ENCODE measurements around the gene PCK1.

PCK1 gene

DNA sequence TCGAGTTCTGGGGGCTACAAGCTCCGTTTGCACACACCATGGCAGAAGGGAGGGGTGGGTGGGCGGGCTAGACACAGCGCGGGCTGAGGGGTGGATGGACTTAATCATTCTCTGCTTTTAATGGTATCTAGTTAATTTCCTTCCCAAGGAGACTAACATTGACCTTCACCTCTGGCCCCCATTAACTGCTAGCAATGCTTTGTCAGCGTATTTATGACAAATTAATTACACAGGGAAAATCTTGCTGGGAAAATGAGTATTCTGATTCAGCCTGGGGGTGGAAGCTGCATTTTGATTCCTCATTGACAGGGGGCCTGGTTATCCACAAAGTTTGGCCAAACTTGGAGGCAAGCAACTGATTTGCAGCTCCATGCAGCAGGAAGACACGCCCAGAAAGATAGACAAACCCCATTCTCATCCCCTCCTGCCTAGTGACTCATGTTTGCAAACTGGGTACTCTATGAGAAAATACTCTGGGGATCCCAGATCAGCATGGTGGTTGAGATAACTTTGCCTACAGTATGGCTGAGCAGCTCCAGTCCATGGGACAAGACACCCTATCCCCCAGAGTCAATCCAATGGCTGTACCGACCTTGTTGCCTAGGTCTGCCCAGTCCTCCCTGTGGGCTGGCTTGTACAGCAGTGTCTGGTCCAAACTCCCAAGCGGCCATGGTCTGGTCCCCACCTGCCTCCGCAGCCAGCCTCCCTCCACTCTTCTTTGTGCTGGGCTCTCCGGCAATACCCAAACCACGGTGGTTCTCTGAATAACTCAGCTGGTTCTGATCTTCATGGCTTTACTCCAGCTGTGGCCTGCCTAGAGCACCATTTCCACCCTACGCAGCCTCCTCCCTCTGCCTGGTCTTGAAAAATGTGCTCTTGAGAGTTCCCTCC, 39.7 kb downstream of the PCK1 start:
- no peak for DNase-seq (ENCODE audit: extremely low read depth in 1 of 2, low read depth in 1 of 2)

DNA sequence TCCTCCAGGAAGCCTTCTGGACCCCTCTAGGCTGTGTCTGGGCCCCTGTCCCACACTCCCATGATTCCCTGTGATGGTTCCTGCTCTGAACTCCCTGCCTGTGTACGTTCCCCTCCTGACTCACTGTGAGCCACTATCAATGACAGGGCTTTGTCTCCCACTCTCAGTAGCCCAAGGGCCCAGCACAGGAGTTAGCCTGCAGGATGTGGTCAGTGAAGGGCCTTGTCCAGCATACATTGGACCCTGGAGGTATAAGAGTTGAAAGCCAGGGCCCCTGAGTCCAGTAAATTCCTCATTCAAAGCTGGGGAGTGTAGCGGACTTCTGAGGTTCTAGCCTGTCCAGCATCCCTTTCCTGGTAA, 40.3 kb downstream of the PCK1 start:
- no peak for DNase-seq (ENCODE audit: extremely low read depth in 1 of 2, low read depth in 1 of 2)

DNA sequence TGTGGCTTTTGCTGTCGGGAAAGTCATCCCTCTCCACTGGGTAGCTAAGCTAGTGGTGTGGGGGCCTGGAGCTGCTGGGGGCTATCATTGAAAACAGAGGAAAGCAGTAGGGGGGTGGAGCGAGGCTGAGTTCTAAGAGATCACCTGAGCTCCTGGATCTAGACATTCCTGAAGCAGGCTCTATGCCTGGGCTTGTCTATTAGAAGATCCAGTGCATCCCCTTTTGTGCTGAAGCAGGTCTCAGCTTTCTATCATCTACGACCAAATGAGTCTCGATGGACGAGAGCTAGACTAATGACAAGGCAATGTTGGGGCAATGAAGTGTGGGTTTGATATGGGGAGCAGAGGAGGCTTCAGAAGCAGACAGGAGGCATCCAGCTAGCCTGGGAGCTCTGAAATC, 40.8 kb downstream of the PCK1 start:
- no peak for DNase-seq (ENCODE audit: extremely low read depth in 1 of 2, low read depth in 1 of 2)

DNA sequence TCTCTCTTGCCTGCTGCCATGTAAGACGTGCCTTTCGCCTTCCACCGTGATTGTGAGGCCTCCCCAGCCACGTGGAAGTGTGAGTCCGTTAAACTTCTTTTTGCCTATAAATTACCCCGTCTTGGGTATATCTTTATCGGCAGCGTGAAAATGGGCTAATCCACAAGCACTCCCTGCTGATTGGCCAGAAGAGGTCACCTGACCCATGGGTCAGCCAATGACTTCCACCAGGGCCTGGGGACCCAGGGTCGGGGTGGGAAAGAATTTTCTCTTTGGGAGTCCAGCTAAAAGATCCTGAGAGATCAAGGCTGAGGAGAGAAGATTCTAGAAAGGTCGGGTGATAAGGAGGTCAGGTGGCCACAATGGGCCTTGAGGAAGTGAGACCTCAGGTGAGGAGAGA, 42.2 kb downstream of the PCK1 start:
- no peak for DNase-seq (ENCODE audit: extremely low read depth in 1 of 2, low read depth in 1 of 2)

DNA sequence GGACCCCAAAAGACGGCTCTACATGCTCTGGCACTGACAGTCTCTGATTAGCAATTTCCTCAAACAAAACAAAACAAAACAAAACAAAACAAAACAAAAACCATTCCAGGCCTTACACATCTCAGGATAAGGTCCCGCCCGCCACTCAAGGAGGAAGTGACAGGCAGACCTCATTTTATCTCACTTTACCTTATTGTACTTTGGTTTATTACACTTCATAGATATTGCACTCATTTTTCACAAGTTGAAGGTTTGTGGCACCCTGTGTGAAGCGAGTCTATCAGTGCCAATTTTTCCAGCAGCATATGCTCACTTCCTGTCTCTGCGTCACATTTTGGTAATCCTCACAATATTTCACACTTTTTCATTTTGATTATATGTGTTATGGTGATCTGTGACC, 44.1 kb downstream of the PCK1 start:
- DNase-seq (ENCODE audit: extremely low read depth in 1 of 2, low read depth in 1 of 2), result no peak

DNA sequence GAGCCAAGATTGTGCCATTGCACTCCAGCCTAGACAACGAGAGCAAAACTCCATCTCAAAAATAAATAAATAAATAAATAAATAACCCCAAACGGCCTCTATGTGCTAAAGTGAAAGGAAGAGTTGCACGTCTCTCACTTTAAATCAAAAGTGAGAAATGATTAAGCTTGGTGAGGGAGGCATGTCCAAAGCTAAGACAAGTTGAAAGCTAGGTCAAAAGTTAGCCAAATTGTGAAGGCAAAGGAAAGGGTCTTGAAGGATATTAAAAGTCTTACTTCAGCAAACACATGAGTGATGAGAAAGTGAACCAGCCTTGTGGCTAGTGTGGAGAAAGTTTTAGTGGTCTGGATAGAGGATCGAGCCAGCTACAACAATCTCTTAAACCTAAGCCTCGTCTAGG, 45.0 kb downstream of the PCK1 start:
- no peak for DNase-seq (ENCODE audit: extremely low read depth in 1 of 2, low read depth in 1 of 2)

DNA sequence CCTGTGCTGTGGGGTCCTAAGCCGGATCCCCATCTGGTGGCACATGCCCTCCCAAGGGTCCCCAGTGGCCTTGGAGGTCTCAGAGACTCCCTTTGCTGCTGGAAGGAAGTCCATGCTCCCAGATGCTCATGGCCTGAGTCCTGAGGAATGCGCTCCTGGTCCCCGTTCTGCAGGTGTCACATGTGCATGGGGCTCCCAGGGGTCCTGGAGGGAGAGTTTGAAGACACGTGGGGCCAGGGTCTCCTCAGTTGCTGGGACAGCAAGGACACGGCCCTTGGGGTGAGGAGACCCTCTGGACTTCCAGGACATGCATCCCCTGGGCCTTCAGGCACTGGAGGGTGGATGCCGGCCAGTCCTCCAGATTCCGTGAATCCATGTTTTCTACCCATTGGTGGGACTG, 47.6 kb downstream of the PCK1 start:
- DNase-seq (ENCODE audit: extremely low read depth in 1 of 2, low read depth in 1 of 2), result no peak

DNA sequence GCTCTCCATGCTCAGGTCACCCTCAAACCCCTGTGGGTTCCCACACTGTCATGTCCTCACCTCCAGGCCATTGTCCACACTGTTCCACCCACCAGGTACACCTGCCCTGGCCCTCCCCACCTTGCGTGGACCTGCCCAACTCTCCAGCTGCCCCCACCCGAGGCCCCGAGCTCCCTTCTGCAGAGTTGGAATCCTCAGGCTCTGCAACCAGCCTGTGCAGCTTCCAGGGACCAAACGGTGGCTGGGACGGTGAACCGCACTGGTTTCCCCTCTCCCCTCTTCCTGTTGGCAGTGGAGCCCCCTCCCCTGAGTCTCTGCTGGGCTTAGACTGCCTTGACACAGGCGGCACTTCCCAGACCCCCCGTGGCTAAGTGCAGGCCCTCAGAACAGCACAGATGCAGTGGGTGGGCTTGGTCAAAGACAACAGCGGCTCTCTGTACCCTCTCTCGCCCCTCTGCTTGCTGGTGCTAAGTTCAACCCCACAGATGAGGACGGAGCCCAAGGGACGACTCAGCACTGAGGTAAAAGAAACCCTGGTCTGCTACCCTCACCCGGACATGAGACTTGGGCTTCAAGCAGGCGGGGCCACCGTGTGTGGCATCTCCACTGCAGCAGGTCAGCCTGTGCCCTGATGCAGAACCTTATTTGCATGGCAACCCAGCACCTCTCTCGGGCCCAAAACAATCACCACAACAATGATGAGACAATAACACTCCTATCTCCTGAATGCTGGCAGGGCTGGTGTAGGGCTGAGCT, 48.4 kb downstream of the PCK1 start:
- no peak for DNase-seq (ENCODE audit: extremely low read depth in 1 of 2, low read depth in 1 of 2)

DNA sequence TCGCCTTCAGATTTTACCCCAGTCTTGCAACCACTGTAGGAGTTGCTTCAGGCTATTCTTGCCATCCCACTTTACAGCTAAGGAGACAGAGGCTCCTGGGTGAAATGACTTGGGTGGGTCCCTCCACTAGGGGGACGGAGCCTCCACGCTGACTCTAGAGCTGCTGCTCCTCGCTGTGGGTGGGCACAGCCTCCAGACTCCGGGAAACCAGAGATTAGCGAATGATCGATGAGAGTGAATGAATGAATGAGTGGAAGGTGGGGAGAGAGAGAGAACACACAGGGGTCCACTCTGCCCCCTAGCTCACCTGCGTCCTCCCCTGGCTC, 48.9 kb downstream of the PCK1 start:
- DNase-seq (ENCODE audit: extremely low read depth in 1 of 2, low read depth in 1 of 2), result no peak

DNA sequence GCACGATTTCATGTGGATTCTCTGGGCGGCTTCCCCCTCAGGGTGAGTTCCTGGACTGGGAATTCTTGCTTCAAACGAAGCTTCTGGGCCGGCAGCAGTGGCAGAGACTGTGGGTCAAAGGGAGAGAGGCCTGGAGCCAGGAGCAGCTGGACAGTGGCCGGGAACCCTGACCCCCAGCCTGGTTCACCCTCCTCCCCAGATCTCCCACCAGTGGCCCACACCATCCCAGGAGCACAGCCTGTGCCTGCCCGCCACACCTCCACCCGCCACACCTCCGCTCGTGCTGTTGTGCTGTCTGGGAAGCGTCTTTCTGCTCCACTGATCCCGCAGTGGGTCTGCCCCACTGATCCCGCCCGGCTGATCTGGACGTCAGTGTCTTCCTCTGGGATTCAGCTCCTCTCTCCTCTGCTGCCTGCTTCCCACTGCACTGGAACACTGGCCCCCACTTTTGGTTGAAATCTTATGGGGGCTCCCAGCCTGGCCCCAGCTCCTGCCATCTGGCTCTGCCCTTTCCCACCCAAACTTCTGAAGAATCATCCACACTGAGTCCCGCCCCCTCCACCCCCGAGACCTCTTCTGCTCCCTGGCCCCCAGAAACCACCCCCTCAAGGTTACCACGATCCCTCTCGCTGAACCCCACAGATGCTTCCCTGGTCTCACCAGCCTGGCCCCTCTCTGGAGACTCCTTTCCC, 49.5 kb downstream of the PCK1 start:
- DNase-seq (ENCODE audit: extremely low read depth in 1 of 2, low read depth in 1 of 2), result no peak

DNA sequence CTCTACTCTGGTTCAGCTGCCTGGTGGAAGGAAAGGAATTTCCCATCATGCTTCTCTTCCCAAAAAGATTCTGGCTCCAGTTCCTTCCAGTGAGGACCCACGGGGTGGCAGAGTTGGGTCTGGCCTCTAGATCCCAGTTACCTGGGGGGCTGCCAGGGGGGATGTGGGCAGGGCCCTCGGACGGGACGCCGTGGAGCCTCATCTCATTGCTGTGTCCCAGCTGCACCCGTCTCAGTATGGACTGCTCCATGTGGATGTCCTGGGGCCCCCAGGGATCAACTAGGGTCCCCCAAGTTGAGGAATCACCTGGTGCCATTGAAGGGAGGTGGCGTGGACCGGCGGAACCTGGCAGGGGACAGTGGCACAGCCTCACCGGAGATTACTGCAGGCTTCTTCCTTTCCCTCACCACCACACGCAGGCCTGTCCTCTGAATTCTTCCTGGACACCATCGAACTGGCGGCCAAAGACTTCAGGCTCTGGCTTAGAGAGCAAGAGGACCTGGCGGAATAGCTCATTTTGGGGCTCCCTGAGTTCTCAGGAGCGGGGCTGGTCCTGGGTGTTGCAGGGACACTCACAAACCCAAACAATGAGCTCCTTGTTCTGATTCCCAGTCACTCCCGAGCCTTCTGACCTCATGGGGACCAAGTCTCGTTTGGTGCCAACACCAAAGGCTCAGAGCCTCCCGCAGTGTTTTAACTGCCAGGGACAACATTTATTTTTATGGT, 50.8 kb downstream of the PCK1 start:
- DNase-seq (ENCODE audit: extremely low read depth in 1 of 2, low read depth in 1 of 2), result no peak

DNA sequence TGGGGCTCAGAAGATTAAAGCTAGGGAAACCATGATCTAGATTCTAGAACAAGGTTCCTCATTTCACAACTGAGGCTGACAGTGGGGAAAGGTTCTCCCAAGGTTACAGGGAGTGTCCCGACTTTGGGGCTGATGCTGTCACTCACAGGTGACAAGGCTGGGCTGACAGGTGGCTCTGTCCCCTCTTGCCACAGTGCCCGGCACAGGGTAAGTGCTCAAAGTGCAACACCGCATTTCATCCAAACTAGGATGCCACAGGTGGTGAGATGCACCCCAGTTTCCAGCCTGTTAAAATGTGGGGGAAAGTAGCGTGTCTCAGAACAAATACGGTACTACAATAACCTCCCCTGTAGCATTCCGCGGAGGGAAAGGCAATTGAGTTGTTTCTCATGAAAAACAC, 51.5 kb downstream of the PCK1 start:
- no peak for DNase-seq (ENCODE audit: extremely low read depth in 1 of 2, low read depth in 1 of 2)

DNA sequence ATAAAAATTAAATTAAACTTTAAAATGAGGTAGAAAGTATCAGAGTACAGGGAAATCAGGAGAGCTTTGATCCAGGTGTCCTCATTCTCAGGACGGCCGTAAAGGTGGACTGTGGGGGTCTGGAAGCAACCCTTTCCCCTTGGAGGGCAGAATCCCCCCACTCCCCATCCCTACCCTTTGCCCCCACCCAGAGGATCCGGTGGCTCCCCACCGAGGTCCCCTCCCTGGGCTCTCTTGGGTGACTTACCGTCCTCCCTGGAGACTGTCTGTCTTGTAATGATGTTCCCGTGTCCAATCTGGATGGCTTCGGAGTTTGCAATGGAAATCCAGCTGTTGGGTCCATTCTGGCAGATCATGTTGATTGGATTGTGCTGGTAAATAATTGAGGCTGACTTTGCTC, 52.0 kb downstream of the PCK1 start:
- DNase-seq (ENCODE audit: extremely low read depth in 1 of 2, low read depth in 1 of 2), result no peak

DNA sequence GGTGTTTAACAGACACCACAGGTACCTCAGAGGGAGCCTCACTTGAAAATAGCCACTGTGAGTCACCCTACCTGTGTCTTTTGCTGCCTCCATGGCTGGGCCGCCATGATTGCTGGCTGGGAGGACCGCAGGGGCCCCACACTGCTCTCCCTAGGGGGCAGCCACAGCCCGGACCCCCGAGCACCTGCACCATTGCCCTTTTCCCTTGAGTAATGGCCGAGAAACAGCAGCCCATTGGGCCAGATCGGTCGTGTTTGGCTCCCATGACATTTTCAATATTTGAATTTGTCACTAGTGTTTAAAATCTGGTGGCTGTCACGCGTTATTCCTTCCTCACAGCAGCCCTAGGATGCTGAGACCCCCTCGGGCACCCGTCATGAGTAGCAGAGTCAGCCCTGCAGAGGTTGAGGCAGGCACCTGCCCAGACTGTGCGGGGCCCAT, 52.6 kb downstream of the PCK1 start:
- no peak for DNase-seq (ENCODE audit: extremely low read depth in 1 of 2, low read depth in 1 of 2)

DNA sequence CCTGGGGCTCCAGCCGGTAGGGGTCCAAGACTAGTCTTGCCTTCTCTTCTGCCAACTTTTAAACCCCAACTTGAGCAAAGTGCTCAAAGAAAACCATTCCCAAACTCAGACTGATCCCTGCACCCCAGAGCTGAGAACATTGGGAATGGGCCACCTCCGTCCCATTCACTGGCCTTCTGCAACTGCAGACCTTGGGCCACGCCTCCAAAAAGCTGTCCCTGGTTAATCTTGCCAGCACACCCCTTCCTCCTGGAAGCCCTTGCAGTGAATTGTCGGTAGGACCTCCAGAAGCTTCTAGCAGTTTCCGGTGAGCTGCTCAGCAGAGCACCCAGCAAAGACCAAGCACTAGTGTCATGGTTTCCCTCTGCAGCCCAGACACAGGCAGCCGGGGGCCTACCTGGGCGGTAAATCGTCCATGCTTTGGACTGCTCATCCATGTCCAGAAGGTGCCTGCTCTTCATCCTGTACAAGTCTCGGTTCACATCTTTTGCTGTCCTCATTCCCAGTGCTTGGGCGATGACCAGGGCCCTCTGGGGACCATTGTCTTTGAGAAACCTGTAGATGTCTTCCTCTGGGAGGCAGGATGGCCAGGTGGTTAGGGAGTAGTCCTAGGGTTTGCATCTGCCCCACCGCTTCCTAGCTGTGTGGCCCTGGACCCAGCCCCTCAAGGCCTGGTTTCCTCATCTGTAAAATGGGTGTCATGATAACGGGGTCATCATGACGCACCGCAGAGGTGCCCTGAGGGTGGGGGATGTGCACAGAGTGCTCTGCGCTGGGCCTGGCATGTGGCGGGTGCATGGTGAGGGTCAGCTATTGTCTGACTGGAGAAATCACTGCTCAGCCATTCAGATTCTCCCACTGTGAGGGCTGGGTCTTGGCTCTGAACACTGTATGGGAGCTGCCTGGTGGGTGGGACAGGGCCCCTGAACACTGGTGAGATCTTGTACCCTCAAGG, 53.9 kb downstream of the PCK1 start:
- DNase-seq (ENCODE audit: extremely low read depth in 1 of 2, low read depth in 1 of 2), result no peak

DNA sequence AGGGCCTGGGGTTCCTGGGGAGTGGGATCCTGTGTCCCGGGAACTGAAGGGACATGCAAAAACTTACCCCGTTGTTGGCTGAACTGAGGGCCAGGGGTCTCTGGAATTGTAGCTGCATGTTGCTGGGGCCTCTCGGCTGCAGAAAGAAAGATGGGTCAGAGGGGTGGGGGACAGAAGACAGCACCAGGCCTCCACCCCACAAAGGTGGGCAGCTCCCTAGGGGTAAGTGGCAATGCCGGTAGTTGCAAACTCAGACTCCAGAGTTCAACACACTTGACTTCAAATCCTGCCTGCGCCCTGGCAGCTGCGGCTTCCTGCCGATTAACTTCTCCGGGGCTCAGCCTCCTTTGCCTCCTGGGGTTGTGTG, 54.5 kb downstream of the PCK1 start:
- no peak for DNase-seq (ENCODE audit: extremely low read depth in 1 of 2, low read depth in 1 of 2)

DNA sequence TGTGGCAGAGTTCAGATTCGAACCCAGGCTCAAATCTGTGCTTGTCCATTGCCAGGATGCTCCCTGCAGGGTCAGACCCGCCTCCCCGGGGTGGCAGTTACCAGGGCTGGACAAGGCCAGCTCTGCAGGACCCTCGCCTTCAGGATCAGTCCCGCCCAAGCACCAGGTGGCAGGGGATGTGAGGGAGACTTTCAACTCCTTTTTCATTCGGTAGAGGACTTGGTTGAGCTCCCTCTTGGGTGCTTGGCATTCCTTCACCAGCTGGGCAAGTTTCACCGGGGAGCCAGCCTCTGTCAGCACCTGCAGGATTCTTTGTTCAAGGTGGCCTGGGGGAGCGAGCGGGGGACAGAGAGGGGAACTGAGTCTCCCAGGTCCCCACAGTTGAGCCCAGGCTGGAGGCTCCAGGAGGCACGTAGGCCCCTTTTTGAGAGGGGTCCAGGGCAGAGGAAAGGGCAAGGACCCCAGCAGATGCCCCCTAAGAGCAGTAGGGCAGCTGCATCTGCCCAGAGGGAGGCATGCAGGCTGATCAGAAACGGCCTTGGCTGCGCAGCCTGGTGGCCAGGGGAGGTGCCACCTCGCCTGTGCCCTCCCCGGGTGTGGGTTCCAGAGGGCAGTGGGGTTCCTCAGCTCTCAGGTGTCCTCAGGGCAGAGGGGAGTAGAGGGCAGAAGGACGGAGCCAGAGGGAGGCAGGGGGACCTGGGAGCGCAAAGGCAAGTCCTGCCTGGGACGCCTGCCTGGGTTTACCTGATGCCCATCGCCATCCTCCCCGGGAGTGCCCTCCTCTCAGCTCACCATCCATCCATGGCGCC, 55.4 kb downstream of the PCK1 start:
- no peak for DNase-seq (ENCODE audit: extremely low read depth in 1 of 2, low read depth in 1 of 2)

DNA sequence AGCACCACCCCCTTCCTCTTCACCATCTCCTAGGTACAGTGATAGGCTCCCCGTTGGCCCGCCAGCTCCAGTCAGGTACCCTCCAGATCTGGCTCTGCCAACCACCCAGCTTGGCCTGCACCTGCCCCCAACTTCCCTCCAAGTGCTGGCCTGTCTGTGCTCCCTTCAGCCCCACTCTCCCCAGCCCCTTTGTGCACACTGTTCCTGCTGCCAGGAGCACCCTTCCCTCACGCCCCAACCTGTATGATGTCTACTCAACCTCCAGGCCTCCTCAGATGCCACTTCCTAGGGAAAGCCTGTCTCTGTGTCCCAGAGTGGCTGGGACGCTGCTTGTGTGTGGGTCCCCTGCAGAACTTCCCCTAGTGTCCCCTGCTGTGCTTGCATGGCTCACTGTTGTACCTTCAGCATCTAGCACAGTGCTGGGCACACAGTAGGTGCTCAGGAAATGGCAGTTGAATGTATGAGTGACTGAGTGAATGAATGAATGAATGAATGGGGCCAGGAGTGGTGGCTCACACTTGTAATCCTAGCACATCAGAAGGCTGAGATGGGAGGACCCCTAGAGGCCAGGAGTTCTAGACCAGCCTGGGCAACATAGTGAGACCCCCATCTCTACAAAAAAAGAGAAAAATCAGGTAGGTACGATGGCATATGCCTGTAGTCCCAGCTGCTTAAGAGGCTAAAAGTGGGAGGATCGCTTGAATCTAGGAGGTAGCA, 56.3 kb downstream of the PCK1 start:
- no peak for DNase-seq (ENCODE audit: extremely low read depth in 1 of 2, low read depth in 1 of 2)

Measured in activated CD8-positive, alpha-beta memory T cell treated with anti-CD3 and anti-CD28 coated beads for 1 hour (primary cell).